PC-9 (cell line): ENCODE data around the gene TEDC1. TPM values are rescaled to one million over a fixed set of nuclear protein-coding genes. Genes with fewer than 3 reads are reported as not detected.
A peak's percentile ranks its signal among the peaks of the same experiment; 100 is the strongest.

Experiments
- BruUV-seq: library from RNA; stranded (reverse); fragments of 400-500 nt; replicated peaks from 2 replicates; lab custom pipeline; 2021; lab: Mats Ljungman, UMichigan
- CTCF ChIA-PET: fragments of 300-600 bp; sonication (Branson Sonifier 250); formaldehyde crosslinking; loops from one replicate; lab custom pipeline; 2022; ENCODE audit warnings: antibody characterized with exemption; lab: Charles Lee
- POLR2A ChIA-PET: fragments of 300-600 bp; sonication (Branson Sonifier 250); formaldehyde crosslinking; loops from one replicate; lab custom pipeline; 2022; ENCODE audit warnings: antibody characterized with exemption; ENCODE audit not compliant: unreplicated experiment; lab: Charles Lee
- DNase-seq, 2 experiments: peaks; one replicate each; pipeline versions ENCODE4 v3.0.0 to v3.0.0-alpha.2; 2015 to 2022; ENCODE audit warnings: mixed read lengths in 1 of 2
- H2AFZ ChIP-seq: fragments of 200-600 bp; sonication (generic); 2 replicates; pipeline ENCODE4 v1.8.1; 2017; ENCODE audit warnings: antibody characterized with exemption
- H3F3A ChIP-seq: fragments of 200-600 bp; sonication (generic); 2 replicates; pipeline ENCODE4 v1.8.1; 2017; ENCODE audit warnings: antibody characterized with exemption, mild to moderate bottlenecking, low read depth; ENCODE audit not compliant: insufficient read depth
- H3K27ac ChIP-seq: fragments of 200-600 bp; sonication (generic); 2 replicates; pipeline ENCODE4 v1.6.1; 2016; ENCODE audit warnings: mixed run types
- H3K27me3 ChIP-seq: fragments of 200-600 bp; sonication (generic); 2 replicates; pipeline ENCODE4 v1.6.1; 2016; ENCODE audit warnings: low read depth, mixed run types; ENCODE audit not compliant: insufficient read depth
- H3K36me3 ChIP-seq: fragments of 200-600 bp; sonication (generic); 2 replicates; pipeline ENCODE4 v1.6.1; 2016; ENCODE audit warnings: low read depth, mixed run types
- H3K4me1 ChIP-seq: fragments of 200-600 bp; sonication (generic); replicated peaks from 2 replicates; pipeline ENCODE4 v1.6.1; 2016; ENCODE audit warnings: mixed run types; ENCODE audit not compliant: insufficient read depth
- H3K4me2 ChIP-seq: fragments of 200-600 bp; sonication (generic); 2 replicates; pipeline ENCODE4 v1.6.1; 2017; ENCODE audit warnings: mixed run types
- H3K4me3 ChIP-seq: fragments of 200-600 bp; sonication (generic); 2 replicates; pipeline ENCODE4 v1.6.1; 2016; ENCODE audit warnings: mixed run types
- H3K79me2 ChIP-seq: fragments of 200-600 bp; sonication (generic); 2 replicates; pipeline ENCODE4 v1.6.1; 2017; ENCODE audit warnings: low read depth, mixed run types
- H3K9me2 ChIP-seq: fragments of 200-600 bp; sonication (generic); 2 replicates; pipeline ENCODE4 v1.8.1; 2017; ENCODE audit warnings: mild to moderate bottlenecking; ENCODE audit not compliant: insufficient read depth
- H3K9me3 ChIP-seq: fragments of 200-600 bp; sonication (generic); 2 replicates; pipeline ENCODE4 v1.8.1; 2016; ENCODE audit warnings: low read depth; ENCODE audit not compliant: insufficient read depth
- H4K20me1 ChIP-seq: fragments of 200-600 bp; sonication (generic); 2 replicates; pipeline ENCODE4 v1.8.1; 2017; ENCODE audit not compliant: insufficient read depth
- CTCF ChIP-seq: fragments of 200-600 bp; sonication (generic); conservative IDR thresholded peaks from 2 replicates; pipeline ENCODE4 v1.6.1; 2017; ENCODE audit warnings: mixed run types, antibody characterized with exemption, mild to moderate bottlenecking, moderate library complexity
- EZH2 ChIP-seq: fragments of 200-600 bp; sonication (generic); IDR thresholded peaks from 2 replicates; pipeline ENCODE4 v1.8.0; 2017; ENCODE audit warnings: antibody characterized with exemption, low read depth
- intact Hi-C: fragments of 100-400 bp; cut with micrococcal nuclease; formaldehyde crosslinking; loops from one replicate; pipeline ENCODE4 v1.10.0; 2022; ENCODE audit not compliant: unreplicated experiment
- total RNA-seq: library from RNA; stranded (reverse); gene quantifications from 2 replicates; pipeline ENCODE4 v1.2.3, GENCODE V29; 2021

TEDC1 gene
- total RNA-seq, 1 experiment from 2014 or later = 21.2 TPM

GRCh38 chr14:105532735-105533141 lies 41.7 kb downstream of the TEDC1 start:
- H4K20me1 ChIP-seq = no peaks in the 10 kb centered on the region; the same call in 1 of the 2 replicates
- peaks cover 55% of the 10 kb centered on the region for H3K27me3 ChIP-seq
- H3K4me1 ChIP-seq = no peaks in the 10 kb centered on the region
- no peaks in the 10 kb centered on the region for H3K9me2 ChIP-seq
- DNase-seq = no peak
- no peak overlapping the region for H3K4me3 ChIP-seq
- H3K4me2 ChIP-seq = no peak overlapping the region
- ChIA-PET CTCF (no interaction called here), POLR2A (interaction anchor here (0.5 to 0.7 kb wide), 2 partner anchors 35 to 565 kb away, joined by 3 read pairs; no protein-coding TSS in a partner anchor)
- TF ChIP-seq CTCF = peak; percentile 32; the same call in 1 of the 2 replicates
- TF ChIP-seq EZH2 = no peak
- H3K9me3 ChIP-seq = no peaks in the 10 kb centered on the region
- H3K79me2 ChIP-seq = no peaks in the 10 kb centered on the region
- no peaks in the 10 kb centered on the region for H3F3A ChIP-seq
- no peak overlapping the region for H2AFZ ChIP-seq
- no peaks in the 10 kb centered on the region for H3K36me3 ChIP-seq
- intact Hi-C loops = loop anchor here (10.0 kb wide), 1 partner anchor 622 kb away; no protein-coding TSS in a partner anchor
- BruUV-seq = no TSS peak
- no peak overlapping the region for H3K27ac ChIP-seq

DNA sequence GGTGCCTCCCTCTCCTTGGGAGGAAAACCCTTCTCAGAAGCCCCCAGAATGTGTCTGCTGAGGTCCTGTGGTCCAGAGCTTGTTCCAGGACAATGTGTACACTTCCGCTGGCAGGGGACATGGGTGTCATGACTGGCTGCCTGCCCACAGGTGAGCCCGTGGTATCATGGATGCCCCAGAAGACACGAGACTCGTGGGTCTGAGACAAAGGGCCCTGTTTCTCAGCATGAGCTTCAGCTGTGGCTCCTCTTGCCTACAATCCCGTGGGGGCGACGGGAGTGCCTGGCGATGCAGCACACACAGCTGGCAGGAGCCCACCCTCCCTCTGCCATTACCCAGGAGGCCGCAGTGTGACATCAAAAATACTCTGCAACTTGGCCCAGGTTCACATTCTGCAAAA lies 42.3 kb downstream of the TEDC1 start:
- H3K27me3 ChIP-seq = peaks cover 61% of the 10 kb centered on the region
- H3K4me3 ChIP-seq = no peak overlapping the region
- no TSS peak for BruUV-seq
- H3K36me3 ChIP-seq = no peaks in the 10 kb centered on the region
- H3F3A ChIP-seq = no peaks in the 10 kb centered on the region
- no peaks in the 10 kb centered on the region for H3K4me1 ChIP-seq
- H3K27ac ChIP-seq = no peak overlapping the region
- H2AFZ ChIP-seq = no peak overlapping the region
- ChIA-PET POLR2A (interaction anchor here (0.5 to 0.7 kb wide), 2 partner anchors 36 to 566 kb away, joined by 3 read pairs; no protein-coding TSS in a partner anchor), CTCF (no interaction called here)
- H3K4me2 ChIP-seq = no peak overlapping the region
- DNase-seq = no peak
- no peaks in the 10 kb centered on the region; the same call in 1 of the 2 replicates for H4K20me1 ChIP-seq
- intact Hi-C loops = loop anchor here (10.0 kb wide), 1 partner anchor 621 kb away; no protein-coding TSS in a partner anchor
- no peaks in the 10 kb centered on the region for H3K9me3 ChIP-seq
- TF ChIP-seq EZH2 (no peak), CTCF (no peak)
- no peaks in the 10 kb centered on the region for H3K79me2 ChIP-seq
- no peaks in the 10 kb centered on the region for H3K9me2 ChIP-seq

DNA sequence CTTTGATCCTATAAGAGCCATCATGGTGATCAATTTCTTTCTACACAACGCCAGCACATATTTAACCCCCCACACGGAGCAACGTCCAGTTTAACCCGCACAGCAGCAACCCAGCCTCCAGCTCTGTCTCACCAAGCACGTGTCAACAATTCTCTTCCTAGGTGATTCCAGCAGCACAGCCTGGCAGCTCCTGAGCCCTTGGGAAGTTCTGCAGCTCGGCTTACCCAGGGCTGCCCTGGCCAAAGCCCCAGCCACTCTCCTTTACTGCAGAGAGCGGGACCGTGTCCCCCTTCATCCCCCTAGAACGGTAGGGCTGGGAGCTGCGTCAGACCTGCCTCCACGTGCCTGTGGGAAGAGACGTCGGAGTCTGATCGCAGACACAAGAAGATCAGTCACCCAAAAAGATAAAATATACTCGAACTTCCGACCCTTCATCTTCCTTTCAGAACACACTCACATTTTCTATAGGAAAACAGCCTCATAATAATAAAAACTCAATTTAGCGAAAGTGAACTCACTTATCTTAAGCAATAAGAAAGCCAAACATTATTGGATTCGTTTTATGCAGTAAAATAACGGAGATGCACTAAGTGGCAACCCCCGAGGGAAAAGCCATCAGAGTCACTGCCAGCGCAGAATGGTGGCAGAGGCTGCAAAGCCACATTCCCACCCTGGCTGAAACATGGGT lies 42.9 kb downstream of the TEDC1 start:
- Histone ChIP-seq H4K20me1 (no peaks in the 10 kb centered on the region; the same call in 1 of the 2 replicates), H3F3A (no peaks in the 10 kb centered on the region), H3K4me3 (no peak overlapping the region), H3K36me3 (no peaks in the 10 kb centered on the region), H3K4me2 (no peak overlapping the region), H3K9me2 (no peaks in the 10 kb centered on the region), H3K4me1 (no peaks in the 10 kb centered on the region), H3K9me3 (no peaks in the 10 kb centered on the region), H3K27ac (no peak overlapping the region), H3K79me2 (no peaks in the 10 kb centered on the region), H3K27me3 (peaks cover 67% of the 10 kb centered on the region), H2AFZ (no peak overlapping the region)
- CTCF ChIA-PET = no interaction called here
- intact Hi-C loops = loop anchor here (10.0 kb wide), 1 partner anchor 621 kb away; no protein-coding TSS in a partner anchor
- DNase-seq = no peak
- POLR2A ChIA-PET = no interaction called here
- BruUV-seq = no TSS peak
- no peak for TF ChIP-seq CTCF
- no peak for TF ChIP-seq EZH2
